HuH-7 (cell line): ENCODE data around the gene KLK1.
A peak's percentile ranks its signal among the peaks of the same experiment; 100 is the strongest.

Experiments used
- DNase-seq: peaks from one replicate; pipeline ENCODE4 v3.0.0; 2011; ENCODE audit warnings: low spot score

KLK1 gene

DNA sequence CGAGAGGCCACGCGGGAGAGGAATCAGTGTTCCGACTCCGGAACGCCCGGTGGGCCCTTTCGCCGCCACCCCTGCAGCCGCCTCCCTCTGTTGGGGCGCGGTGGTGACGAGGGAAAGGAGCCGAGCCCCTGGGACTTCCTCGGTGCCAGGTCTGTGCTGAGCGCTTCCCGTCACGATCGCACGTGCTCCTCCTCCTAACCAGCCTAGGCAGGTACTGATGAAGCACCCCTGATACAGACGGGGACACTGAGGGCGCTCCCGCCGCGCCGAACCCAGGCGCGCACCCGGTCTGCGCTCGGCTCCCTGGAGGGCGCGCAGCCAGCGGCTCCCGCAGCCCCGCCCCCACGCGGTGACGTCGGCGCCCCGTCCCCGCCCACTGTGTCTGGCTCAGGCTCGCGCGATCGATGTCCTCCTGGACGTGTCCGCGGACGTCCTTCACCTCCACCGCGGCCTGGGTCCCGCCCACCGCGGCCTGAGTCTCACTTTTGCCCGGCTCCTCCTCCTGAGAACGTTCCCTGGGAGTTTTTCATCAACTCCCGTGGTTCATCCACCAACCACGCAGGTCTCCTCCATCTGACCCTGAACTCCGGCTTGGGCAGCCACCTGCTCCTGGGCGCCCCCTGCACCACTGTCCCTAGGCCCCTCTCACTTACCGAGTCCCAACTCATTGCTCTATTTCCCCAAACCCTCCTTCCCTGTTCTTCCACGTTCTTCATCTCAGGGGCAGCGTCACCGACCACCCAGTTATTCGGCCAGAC, 12.4 kb upstream of the KLK1 start:
- DNase-seq, result peak; percentile 90

DNA sequence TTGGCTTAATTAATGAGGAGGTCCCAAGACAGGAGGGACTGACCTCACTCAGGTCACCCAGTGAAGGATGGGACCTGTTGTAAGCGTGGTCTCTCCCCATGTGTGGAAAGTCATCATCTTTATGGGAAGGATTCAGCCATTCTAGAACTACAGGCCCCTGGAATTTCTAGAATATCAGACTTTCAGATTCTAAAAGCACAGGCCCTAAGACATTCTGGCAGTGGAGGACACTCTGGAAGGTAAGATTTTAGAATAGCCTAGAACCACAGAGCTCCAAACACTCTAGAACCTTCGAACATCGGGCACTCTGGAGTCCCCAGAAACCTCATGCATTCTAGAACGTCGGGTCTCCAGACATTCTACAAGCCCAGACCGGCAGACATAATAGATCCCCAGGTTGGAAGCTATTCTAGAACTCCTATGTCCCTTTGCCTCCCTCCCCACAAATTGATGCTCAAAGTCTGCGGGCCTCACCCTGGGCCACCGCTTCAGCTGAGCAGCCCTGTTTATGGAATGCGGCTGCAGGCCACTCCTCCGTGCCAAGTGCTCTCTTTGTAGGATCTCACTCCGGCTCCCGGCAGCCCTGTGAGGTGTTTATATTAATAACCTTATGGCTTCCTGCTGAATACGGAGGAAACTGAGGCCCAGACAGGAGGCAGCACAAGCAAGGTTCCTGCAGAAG, 11.7 kb upstream of the KLK1 start:
- peak; percentile 40 for DNase-seq

DNA sequence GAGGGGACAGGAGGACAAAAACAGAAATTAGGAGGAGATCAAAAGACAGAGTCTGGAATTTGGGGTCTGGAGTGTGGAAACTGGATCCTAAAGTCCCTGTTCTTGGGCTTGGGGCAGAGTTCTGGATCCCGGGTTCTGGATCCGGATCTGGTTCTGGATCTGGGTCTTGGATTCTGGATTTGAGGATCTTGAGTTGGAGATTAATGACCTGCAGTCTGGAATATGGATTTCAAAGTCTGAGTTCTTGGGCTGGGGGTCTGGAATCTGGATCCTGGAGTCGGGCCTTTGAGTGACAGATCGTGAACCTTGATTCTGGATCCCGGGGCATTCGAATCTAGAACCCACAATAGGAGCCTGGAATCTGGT, 10.2 kb upstream of the KLK1 start:
- no peak for DNase-seq

DNA sequence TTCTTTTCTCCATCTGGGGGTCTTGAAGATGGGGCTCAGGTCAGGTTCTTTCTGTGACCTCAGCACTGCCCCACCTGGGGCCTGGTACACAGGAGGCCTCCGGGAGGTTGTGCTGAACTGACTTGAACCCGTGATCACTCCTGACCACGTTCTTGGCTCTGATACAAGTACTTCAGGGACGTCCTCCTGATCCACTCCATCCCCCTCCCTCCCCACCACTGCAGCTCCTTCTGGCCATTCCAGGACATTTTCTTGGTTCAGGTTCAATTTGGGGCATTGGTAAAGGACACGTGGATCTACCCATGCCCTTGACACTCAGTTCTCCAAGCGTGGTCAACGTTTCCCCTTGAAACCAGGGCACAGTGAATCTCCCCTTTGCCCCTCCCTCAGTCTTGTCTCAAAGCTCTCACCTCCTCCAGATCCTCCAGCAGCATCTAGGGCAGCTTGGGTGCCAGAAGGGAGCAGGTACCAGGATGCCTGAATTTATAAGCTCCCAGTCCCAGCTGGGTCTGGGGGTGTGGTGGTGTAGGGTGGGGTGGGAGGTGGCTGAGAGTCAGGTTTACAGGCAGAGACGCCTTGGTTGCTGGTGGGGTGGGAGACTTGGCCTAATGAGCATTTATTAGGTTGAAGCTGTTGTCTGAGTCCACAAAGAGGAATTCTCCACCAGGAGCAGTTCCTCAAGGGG, 9.7 kb upstream of the KLK1 start, which contains the start of gene KLK15:
Gene KLK15, minus strand, starts transcription at position 458 of the 685 bp plus-strand sequence. CDS start 2,082 bp downstream, outside the sequence.
- no peak for DNase-seq

DNA sequence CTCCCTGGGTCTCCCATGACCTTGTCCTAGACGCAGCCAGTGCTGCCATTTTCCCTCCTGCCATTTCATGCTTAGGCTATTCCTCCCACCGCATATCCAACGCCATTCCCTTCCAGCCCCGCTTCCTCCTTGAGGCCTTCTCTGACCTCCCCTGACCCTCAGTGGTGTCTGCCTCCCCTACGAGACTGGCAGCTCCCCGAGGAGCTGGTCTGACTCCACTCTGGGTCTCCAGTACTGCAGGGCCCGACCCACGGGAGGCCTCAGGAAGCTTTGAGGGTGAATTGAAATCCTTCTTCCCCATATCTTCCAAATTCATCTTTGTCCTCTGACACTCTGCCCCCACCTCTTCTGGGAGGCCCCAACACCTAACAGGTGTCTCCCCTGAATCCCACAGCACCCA, 9.1 kb upstream of the KLK1 start:
- no peak for DNase-seq

DNA sequence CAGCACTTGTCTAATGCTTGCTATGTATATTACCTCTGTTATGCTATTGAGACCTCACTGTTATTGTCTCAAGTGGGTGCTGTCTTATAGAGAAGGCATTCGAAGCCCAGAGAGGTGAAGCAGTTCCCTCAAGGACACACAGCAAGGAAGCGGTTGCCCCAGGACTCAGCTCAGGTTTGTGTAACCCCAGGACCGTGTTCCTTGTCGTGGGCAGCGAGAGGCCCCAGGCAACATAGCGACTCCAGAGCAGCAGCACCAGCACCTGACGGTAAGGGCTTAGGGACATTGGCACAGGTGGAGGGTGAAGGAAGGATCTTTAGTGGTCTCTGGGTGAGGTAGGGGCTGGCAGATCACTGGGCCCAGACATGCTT, 7.4 kb upstream of the KLK1 start:
- DNase-seq, result no peak

DNA sequence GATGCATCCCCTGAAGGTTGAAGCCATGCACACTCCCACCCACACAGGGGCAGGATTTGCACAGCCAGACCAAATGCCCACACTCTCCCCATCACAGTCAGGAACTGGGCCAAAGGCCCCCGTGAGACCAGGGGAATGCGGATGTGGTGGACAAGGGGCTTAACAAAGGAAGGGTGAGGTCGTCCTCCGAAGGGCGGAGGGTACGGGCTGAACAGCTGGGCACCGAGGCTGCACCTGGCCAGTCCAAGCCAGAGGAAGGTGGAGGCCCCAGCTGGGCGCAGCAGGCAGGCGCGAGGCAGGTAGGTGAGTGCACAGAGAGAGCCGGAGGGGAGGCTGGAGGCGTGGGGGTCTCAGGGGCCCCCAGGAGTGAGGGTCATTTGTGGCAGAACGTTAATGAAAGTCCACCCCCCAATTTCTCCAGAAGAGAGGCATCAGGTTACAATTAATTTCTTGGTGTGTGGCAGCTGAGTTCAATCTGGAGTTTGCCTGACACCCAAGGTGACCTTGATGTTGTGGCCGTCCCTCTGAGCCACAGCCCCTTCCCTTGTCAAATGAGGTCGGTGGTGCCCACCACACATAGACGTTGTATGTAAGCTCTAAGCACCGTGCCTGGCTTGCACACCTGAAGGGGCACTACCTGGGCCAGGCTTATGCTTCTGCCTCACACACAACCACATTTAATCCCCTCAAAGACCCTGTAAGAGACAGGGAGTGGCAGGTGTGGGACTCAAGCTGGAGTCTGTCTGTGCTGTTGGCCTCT, 6.9 kb upstream of the KLK1 start:
- DNase-seq, result no peak

DNA sequence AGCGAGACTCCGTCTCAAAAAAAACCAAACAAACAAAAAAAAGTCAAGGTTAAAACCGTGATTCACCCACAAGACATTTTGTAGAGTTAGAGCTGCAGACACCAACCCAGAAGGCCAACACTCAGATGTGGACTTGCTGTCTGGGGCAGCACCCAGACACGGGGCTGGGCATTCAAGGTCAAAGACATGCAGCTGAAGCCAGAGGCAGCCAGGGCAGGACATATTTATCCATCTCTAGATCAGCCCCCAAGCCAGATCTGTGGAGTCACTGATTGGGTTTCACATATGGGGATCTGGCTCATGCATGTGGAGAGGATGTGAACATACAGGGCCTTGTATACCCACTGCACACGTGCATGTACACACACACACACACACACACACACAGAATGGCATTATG, 6.2 kb upstream of the KLK1 start:
- DNase-seq, result no peak

DNA sequence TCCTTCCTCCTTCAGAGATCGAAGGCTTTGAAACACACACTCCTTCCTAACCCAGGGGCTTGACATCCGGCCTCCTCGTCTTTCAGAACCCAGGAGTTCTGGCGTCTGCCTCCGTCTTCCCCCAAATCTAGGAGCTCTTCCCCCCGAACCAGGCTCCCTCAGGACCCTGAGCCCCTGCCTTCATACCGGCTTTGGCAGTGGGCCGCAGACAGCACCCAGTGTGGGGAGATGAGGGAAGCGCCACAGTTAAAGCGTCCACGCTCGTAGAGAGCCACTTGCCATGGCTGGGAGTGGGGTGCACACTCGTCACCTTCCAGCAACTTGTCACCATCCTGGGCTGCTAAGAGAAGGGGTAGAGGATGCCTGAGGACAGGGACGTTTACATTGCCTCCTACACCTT, 3.9 kb upstream of the KLK1 start:
- DNase-seq, result no peak

DNA sequence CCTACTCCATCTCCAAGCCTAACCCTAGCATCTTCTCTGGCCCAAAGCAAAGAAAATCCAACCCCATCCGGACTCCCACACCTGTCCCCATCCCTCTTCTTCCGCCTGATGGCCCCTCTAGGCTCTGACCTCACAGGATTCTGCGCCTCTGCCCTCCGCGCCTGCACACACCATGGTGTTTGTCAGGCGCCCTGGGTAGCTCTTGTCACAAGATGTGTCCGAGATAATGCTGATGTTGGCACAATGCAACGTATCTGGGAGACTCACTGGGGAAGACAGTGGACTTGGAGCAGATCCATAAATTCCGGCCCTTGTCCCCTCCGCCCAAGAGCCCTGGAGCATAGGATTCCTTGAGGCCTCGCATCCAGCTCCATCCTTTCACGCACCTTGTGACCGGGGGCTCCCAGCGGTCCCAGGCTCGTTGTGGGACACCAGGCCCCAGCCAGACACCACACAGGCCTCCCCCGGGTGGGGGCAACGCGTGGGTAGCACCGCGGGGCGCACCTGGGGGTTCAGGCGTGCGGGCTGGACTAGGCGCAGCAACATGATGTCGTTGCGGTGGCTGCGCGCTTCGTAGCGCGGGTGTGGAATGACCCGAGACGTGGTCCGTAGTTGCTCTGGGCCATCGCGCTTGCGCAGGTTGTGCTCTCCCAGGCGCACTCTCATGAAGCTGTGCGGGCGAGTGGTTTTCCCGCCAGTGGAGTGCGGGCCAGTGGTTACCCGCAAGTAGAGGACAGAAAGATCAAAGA, 3.1 kb upstream of the KLK1 start:
- no peak for DNase-seq

DNA sequence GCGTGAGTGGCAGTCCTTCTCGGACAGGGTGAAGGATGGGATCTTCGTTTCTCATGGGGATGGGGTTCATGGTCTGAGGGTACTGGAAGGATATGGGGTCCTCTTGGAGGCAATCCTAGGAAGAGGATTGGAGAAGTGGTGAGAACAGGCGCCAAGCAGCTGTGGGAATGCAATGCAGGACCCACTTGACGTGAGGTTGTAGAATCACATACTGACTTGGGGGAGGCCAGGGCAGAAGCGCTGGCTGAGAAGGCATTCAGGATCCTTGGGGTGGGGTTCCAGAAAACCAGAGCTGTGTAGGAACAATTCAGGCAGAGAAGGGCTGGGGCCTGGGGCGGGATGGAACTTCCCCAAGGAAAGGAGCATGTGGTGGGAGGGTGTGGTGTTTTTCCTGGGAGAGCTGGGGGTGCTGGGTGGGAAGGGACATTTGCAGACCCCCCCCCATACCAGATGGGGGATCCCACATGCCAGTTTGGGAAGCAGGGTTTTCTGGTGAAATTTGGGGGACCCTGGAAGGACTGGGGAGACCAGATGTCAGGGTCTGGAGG, 852 bp downstream of the KLK1 start:
- no peak for DNase-seq

DNA sequence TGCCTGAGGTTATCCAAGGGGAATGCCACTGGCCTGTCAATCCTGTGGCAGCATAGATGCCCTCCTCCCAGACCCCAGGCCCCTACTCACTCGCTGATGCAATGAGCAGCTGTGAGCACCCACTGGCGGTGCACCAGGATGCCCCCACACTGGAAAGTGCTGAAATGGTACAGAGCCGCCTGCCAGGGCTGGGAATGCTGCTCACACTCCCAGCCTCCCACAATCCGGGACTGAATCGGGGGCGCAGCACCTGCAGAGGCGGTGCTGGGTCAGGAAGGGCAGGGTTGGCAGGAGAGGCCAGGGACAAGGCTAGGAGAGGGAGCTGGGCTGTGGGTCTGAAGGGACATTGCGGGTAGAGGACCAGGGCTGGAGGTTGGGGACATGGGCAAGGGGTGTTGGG, 2.0 kb downstream of the KLK1 start:
- no peak for DNase-seq

DNA sequence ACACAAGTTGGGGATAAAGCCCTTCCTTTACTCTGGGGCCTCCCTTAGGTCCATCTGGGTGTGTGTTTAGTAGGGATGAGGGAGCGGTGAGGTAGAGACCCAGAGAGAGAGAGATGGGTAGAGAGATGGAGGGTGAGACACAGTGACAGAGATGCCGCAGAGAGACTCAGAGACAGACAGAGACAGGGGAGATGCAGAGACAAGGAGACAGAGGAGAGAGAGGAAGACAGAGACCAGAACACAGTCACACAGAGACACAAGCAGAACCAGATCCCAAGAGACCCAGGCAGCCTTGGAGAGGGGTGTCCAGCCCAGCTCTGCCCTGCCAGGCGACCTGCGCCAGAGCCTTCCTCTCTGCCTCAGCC, 2.4 kb downstream of the KLK1 start:
- DNase-seq, result no peak

DNA sequence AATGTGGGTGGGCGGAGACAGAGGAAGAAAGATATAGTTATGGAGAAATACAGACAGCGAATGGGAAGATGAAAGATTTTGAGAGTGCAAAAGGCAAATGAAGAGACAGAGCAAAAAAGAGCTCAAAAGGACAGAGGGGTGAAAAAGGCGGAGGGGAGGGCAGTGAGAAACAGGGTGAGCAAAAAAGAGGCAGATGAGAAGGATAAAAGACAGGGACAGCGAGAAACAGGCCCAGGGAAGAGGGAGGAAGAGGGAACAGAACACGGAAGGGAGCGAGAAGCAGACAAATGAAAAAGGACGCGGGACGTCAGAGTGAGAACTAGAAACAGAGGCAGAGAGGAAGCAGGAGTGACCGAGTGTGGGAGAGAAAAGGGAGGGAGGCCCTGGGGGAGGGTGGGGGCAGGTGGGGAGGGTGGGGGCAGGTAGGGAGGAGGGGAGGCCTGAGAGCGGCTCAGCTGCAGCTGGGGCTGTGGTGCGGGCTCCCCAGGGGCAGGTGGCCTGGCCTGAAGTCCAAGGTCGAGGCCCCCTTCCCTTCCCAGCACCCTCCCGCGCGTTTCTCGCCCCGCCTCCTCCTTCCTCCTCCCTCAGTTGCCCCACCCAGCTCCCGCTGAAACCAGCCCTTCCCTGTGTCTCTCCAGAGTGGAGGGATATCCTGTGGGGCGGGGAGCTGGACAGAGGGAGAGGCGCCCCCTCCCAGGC, 2.9 kb downstream of the KLK1 start:
- no peak for DNase-seq

DNA sequence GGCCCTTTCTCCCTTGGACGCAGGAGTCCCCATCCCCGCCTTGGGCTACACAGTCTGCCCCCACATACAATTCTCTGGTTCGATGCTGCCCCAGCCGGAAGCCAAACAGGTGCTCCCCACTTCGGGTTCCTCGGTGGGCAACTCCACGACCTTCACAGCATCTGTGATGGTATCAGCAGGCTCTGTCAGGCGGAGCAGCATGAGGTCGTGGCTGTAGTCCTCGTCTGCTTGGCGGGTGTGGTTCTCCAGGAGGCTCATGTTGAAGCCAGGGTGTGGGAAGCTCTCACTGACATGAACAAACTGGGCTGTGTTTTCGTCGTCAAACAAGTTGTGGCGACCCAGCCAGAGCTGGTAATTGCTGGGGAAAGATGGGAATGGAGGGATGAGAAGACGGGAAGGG, 3.5 kb downstream of the KLK1 start:
- no peak for DNase-seq

DNA sequence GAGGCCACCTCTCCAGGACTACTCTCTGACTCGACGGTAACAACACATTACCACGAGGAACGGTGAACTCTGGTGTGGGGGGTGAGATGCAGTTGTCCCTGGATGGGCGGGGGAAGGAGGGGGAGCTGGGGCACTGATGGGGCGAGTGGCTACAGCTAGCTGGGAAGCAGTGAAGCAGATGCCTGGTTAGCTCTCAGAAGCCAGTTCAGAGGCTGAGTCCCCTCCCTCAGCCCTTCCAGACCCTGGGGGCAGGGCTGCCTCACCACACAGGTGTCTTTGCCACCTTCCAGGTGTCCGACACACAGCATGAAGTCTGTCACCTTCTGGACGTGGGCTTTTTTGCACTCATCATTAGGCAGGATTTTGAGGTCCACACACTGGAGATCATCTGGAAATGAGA, 4.0 kb downstream of the KLK1 start:
- DNase-seq, result no peak

DNA sequence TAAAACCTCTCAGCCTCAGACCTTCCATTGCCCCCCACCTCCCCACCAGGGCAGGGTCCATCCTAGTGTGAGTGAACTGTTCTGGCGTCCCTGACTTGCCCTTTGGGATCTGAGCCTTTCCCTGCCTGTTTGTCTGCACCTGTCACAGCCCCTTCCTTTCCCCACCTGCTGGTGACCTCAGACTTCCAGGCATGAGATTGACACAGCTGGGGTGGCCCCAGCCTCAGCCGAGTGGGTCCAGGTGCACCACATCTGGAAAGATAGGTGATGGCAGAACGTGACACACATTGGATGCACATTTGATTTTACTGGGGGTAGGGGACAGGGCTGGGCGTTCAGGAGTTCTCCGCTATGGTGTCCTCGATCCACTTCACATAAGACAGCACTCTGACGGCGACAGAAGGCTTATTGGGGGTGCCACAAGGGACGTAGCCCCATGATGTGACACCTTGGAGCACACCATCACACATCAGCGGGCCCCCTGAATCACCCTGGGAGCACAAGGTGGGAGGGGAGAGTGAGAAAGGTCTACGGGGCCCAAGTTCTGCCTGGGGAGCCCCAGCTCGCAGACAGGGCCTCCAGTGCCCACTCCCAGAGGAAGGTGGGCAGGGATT, 4.6 kb downstream of the KLK1 start:
- DNase-seq, result no peak

DNA sequence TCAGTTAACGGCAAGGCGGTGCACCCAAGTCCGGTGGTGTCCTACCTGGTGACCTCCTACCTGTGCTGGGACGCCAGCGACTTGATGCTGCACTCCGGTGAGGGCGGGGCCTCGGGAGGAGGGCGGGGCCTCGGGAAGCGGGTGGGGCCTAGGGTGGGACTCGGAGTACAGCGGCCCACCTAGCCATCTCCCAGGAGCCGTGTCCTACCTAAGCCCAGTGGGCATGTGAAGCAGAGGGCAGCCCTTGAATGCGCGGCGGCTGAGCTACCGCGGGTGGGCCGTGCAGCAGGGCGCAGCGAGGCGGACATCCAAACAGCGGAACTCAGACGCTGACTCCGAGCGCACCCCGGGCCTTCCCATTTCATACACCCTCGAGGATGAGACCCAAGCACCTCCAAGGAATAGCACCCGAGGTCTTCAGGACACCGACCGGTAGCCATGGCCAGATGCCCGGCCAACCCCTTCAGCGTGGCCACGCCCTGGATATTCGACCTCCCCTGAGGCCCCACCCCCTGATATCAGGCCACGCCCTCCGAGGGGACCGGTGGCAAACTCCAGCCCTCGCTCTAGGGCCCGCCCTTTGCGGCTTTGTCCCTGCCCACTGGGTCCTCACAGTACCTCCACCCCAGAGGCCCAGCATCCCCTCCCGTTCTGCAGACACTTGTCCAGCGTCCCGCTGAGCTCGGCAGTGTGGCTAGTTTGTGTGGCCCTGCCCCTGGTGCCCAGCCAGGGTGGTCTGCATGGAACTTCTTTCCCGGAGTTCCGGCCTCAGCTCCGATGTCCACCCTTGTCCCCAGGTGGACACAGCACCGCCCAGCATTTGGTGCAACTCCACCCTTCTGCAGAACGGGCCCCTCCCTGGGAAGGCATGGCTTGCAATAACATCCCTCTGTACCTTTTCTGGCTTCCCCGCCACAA, 5.4 kb downstream of the KLK1 start:
- no peak for DNase-seq

DNA sequence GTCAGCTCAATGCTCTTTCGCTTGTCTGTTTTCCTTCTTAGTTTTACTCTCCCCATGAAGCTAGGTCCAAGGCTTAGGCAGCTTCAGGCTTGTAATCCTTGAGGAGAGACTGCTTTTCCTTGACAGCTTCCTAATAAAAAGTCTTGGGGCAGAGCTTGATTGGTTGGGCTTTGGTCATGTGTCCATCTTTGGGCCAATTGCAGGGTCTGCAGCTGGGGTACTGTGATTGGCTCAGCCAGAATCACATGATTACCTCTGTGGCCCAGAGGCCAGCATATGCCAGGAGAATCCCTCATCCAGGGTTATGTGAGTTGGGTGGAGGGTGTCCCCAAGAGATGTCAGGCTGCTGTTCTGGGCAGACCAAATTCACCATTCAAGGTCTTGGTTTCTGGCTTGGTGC, 8.1 kb downstream of the KLK1 start:
- no peak for DNase-seq

DNA sequence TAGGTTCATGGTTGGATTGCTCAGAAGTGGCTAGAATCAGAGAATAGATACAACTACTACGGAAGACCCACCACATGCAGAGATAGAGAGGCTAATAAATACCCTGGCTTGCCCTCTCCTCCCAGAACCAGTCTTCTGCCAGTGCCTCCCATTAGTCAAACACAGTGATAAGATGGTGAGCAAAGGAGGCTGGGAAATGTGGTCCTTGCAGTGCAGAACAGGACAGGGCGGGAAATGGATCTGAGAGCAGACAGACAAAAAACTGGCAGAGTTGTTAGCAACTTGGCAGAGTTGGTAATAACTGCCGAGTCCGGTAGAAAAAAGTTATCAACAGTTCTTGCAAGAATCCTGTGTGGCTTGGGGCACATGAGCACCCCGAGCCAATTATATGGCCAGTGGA, 8.7 kb downstream of the KLK1 start:
- no peak for DNase-seq
